ENCODE data around the gene FAAP20.

GRCh38 chr1:2205191-2205952 is 10.8 kb upstream of the FAAP20 start:
- TF ChIP-seq CTCF (IDR thresholded peaks at IDR 0.05) (peak in 2 of 6 experiments; percentile 3 to 25), POLR2A (IDR thresholded peaks at IDR 0.05) (peak in 1 of 2 donors; percentile 69)
